OCI-LY1 (cell line): ENCODE measurements around the gene TXNDC2.

ENCODE experiments used
- H2AFZ ChIP-seq: fragments of 200-600 bp; sonication (generic), shearing (Covaris generic); 2 replicates; pipeline ENCODE4 v1.6.0; 2014; ENCODE audit warnings: antibody characterized with exemption, mild to moderate bottlenecking, low read length
- H3F3A ChIP-seq: fragments of 200-600 bp; sonication (generic), shearing (Covaris generic); 2 replicates; pipeline ENCODE4 v1.6.0; 2014; ENCODE audit warnings: mild to moderate bottlenecking, antibody characterized with exemption, low read length, moderate library complexity; ENCODE audit not compliant: insufficient read depth
- H3K27ac ChIP-seq: fragments of 200-600 bp; sonication (generic); 2 replicates; pipeline ENCODE4 v1.5.1; 2014; ENCODE audit warnings: low read length, mixed run types, mild to moderate bottlenecking, low read depth; ENCODE audit not compliant: poor library complexity, severe bottlenecking
- H3K27me3 ChIP-seq: fragments of 200-600 bp; sonication (generic); 2 replicates; pipeline ENCODE4 v1.6.0; 2014; ENCODE audit warnings: antibody characterized with exemption, mild to moderate bottlenecking, low read length, moderate library complexity; ENCODE audit not compliant: insufficient read depth
- H3K36me3 ChIP-seq: fragments of 200-600 bp; sonication (generic); 2 replicates; pipeline ENCODE4 v1.6.1; 2014; ENCODE audit warnings: mild to moderate bottlenecking, antibody characterized with exemption, low read length, moderate library complexity, mixed read lengths; ENCODE audit not compliant: insufficient read depth
- H3K4me1 ChIP-seq: fragments of 200-600 bp; sonication (generic); 2 replicates; pipeline ENCODE4 v1.5.1; 2014; ENCODE audit warnings: mild to moderate bottlenecking, low read length, moderate library complexity; ENCODE audit not compliant: insufficient read depth, severe bottlenecking
- H3K4me2 ChIP-seq: fragments of 200-600 bp; sonication (generic), shearing (Covaris generic); 2 replicates; pipeline ENCODE4 v1.6.1; 2014; ENCODE audit warnings: low read length
- H3K4me3 ChIP-seq: fragments of 200-600 bp; sonication (generic); 2 replicates; pipeline ENCODE4 v1.5.1; 2014; ENCODE audit warnings: low read length, low read depth, mild to moderate bottlenecking, mixed read lengths; ENCODE audit not compliant: poor library complexity, severe bottlenecking
- H3K79me2 ChIP-seq: fragments of 200-600 bp; shearing (Covaris generic); 2 replicates; pipeline ENCODE4 v1.6.1; 2016; ENCODE audit warnings: mixed run types, low read length, mixed read lengths; ENCODE audit not compliant: insufficient read depth
- H3K9ac ChIP-seq: fragments of 200-600 bp; sonication (generic), shearing (Covaris generic); 2 replicates; pipeline ENCODE4 v1.6.1; 2014; ENCODE audit warnings: mild to moderate bottlenecking, low read length, mixed read lengths
- H3K9me2 ChIP-seq: fragments of 200-600 bp; sonication (generic), shearing (Covaris generic); 2 replicates; pipeline ENCODE4 v1.6.1; 2014; ENCODE audit warnings: low read depth, mild to moderate bottlenecking, low read length, mixed read lengths
- H3K9me3 ChIP-seq: fragments of 200-600 bp; shearing (Covaris generic); 2 replicates; pipeline ENCODE4 v1.6.1; 2014; ENCODE audit warnings: low read length, mixed read lengths
- H4K20me1 ChIP-seq: fragments of 200-600 bp; sonication (generic), shearing (Covaris generic); 2 replicates; pipeline ENCODE4 v1.6.0; 2016; ENCODE audit warnings: mild to moderate bottlenecking, low read length; ENCODE audit not compliant: insufficient read depth
- EZH2 ChIP-seq: fragments of 200-600 bp; sonication (generic), shearing (Covaris generic); IDR thresholded peaks from 2 replicates; pipeline ENCODE4 v1.8.0; 2017; ENCODE audit warnings: borderline replicate concordance, mixed run types, mild to moderate bottlenecking, antibody characterized with exemption, low read length, moderate library complexity, mixed read lengths
- TF ChIP-seq, protein P1 (sequence below): fragments of 200-600 bp; sonication (generic), shearing (Covaris generic); IDR thresholded peaks from 2 replicates; pipeline ENCODE4 v1.5.1; 2017; ENCODE audit warnings: mild to moderate bottlenecking, antibody characterized with exemption, low read length, moderate library complexity, mixed read lengths

Gene TXNDC2

DNA sequence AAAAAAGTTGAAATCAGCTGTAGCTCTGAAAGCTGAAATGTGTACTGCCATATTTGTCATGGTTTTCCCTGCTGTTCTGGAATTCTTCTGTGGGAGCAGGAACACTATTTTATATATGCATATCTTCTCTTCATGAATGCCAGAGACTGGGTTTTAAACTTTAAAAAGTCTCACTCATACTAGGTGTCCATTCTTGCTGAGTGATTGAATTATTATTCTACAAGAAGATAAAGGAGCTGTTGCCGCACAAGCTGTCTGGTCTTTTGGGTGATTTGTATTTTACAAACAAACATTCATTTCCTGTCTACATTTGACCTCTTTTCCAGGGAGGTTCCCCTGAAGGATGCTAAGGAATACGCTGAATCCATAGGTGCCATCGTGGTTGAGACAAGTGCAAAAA lies 40.5 kb upstream of the TXNDC2 start:
- H2AFZ ChIP-seq, result no peak overlapping the region
- H3K9me2 ChIP-seq, result no peaks in the 10 kb centered on the region
- H3K27ac ChIP-seq, result no peak overlapping the region
- no peaks in the 10 kb centered on the region for H4K20me1 ChIP-seq
- no peaks in the 10 kb centered on the region for H3K9me3 ChIP-seq
- H3K4me2 ChIP-seq, result no peak overlapping the region
- no peaks in the 10 kb centered on the region for H3F3A ChIP-seq
- H3K27me3 ChIP-seq, result no peaks in the 10 kb centered on the region
- no peaks in the 10 kb centered on the region for H3K36me3 ChIP-seq
- no peaks in the 10 kb centered on the region for H3K4me1 ChIP-seq
- TF ChIP-seq, protein P1, sequence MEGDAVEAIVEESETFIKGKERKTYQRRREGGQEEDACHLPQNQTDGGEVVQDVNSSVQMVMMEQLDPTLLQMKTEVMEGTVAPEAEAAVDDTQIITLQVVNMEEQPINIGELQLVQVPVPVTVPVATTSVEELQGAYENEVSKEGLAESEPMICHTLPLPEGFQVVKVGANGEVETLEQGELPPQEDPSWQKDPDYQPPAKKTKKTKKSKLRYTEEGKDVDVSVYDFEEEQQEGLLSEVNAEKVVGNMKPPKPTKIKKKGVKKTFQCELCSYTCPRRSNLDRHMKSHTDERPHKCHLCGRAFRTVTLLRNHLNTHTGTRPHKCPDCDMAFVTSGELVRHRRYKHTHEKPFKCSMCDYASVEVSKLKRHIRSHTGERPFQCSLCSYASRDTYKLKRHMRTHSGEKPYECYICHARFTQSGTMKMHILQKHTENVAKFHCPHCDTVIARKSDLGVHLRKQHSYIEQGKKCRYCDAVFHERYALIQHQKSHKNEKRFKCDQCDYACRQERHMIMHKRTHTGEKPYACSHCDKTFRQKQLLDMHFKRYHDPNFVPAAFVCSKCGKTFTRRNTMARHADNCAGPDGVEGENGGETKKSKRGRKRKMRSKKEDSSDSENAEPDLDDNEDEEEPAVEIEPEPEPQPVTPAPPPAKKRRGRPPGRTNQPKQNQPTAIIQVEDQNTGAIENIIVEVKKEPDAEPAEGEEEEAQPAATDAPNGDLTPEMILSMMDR, result no peak
- no peak for TF ChIP-seq EZH2
- no peaks in the 10 kb centered on the region for H3K79me2 ChIP-seq
- H3K4me3 ChIP-seq, result no peak overlapping the region
- H3K9ac ChIP-seq, result no peak overlapping the region

DNA sequence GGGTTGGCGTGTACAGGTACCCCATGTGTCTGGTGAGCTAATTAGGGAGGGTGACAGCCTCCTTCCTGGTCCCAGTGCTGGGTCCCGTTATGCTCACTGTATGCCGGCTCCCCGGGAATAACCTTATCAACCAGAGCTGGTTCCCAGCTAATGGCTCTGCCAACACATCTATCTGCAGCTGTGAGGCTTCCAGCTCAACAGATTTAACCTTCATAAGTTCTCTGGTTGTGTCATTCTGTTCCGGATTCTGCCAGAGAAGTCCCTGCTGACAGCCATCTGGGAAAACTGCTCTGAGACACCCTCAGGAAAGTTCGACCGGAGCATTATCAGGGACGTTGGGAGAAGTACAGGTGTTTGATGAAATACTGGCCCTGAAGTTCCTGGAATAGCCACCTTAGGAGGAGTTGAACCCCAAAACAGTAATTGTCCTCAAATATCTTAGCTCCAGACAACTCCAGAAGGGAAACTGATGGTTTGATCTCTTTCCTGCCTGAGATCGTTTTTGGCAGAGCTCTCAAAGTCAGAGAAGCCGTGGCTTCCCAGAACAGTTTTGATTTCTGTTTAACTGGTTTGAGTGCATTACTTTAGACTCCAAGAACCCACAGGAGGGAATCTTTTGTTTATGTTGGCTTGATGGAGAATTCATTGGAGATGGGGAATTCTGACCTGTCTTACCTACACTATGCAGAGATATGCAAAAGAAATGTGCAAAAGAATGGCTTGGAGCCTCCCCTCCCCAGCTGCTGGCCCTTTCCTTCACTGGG lies 39.4 kb upstream of the TXNDC2 start:
- Histone ChIP-seq H3K79me2 (no peaks in the 10 kb centered on the region), H3K4me2 (no peak overlapping the region), H3F3A (no peaks in the 10 kb centered on the region), H3K27me3 (no peaks in the 10 kb centered on the region), H3K9me2 (no peaks in the 10 kb centered on the region), H3K9ac (no peak overlapping the region), H4K20me1 (no peaks in the 10 kb centered on the region), H2AFZ (no peak overlapping the region), H3K4me3 (no peak overlapping the region), H3K27ac (no peak overlapping the region), H3K9me3 (no peaks in the 10 kb centered on the region), H3K4me1 (no peaks in the 10 kb centered on the region), H3K36me3 (no peaks in the 10 kb centered on the region)
- TF ChIP-seq, protein P1, result no peak
- TF ChIP-seq EZH2, result no peak

DNA sequence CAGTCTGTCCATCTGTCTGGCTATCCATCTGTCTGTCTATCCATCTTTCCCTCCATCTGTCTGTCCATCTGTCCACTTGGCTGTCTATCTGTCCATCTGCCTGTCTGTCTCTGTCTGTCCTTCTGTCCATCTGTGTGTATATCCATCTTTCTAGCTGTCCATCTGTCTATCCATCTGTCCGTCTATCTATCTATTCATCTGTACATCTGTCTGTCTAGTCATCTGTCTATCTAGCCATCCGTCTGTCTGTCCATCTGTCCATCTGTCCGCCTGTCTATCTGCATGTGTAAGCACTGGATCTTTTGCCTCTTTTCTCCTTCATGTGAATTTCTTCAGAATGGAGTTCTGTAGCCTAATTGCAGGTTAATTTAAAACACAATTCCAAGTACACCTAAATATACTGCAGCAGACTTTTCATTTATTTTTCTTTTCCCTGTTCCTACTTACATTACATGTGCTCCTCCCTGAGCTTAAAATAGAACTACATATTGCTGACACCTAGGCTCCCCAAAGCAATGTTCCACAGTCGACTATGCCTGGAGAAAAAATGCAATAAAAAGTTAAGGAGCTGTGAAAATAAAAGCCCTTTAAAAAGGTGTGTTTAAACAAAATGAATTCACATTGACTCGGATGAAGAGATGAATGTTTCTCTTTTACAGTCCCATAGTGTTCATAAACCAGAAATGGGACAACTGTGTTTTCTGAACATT lies 37.4 kb upstream of the TXNDC2 start:
- Histone ChIP-seq H3K79me2 (no peaks in the 10 kb centered on the region), H3F3A (no peaks in the 10 kb centered on the region), H3K9me3 (no peaks in the 10 kb centered on the region), H3K27me3 (no peaks in the 10 kb centered on the region), H3K9ac (no peak overlapping the region), H3K4me2 (no peak overlapping the region), H3K4me1 (no peaks in the 10 kb centered on the region), H4K20me1 (no peaks in the 10 kb centered on the region), H2AFZ (no peak overlapping the region), H3K36me3 (no peaks in the 10 kb centered on the region), H3K27ac (no peak overlapping the region), H3K4me3 (no peak overlapping the region), H3K9me2 (no peaks in the 10 kb centered on the region)
- TF ChIP-seq, protein P1, result no peak
